Psoas muscle (tissue), 8 donors: Measurements from ENCODE around the gene CIDEC. TPM values are rescaled to one million over a fixed set of nuclear protein-coding genes. Genes with fewer than 3 reads are reported as not detected.
"Not testable (repeated sequence)": the region's sequence is repeated elsewhere in the genome, so short reads cannot be mapped to it uniquely, and the experiment has no call there.

Experiments used
- ATAC-seq, 4 donors: fragments of 200-7000 bp; cut with Tn5 transposase; one replicate each; pipeline ENCODE4 v1.9.1; 2020; ENCODE audit warnings: moderate library complexity in 3 of 4, mild to moderate bottlenecking in 2 of 4
- DNase-seq, 2 donors: peaks; one replicate each; pipeline ENCODE4 v3.0.0-alpha.2; 2020
- H3K27ac ChIP-seq: fragments of 200-600 bp; one replicate; pipeline ENCODE4 v1.8.0; 2022
- H3K27me3 ChIP-seq, 3 donors: fragments of 200-600 bp in 1 of 3; one replicate each; pipeline versions ENCODE4 v1.6.1 to v1.8.0; 2013 to 2022; ENCODE audit warnings: low read length in 2 of 3, mild to moderate bottlenecking in 2 of 3, moderate library complexity in 1 of 3; ENCODE audit not compliant: insufficient read depth in 3 of 3
- H3K36me3 ChIP-seq, 2 donors: fragments of 200-600 bp in 1 of 2; one replicate each; pipeline versions ENCODE4 v1.6.1 to v1.8.0; 2013 to 2022; ENCODE audit warnings: low read depth in 1 of 2, mild to moderate bottlenecking in 1 of 2, moderate library complexity in 1 of 2; ENCODE audit not compliant: insufficient read depth in 1 of 2
- H3K4me1 ChIP-seq: fragments of 200-600 bp; one replicate; pipeline ENCODE4 v1.8.0; 2022
- H3K4me3 ChIP-seq: fragments of 200-600 bp; one replicate; pipeline ENCODE4 v1.8.0; 2022; ENCODE audit warnings: mild to moderate bottlenecking
- H3K9me3 ChIP-seq: fragments of 200-600 bp; one replicate; pipeline ENCODE4 v1.8.0; 2022
- CTCF ChIP-seq: fragments of 200-600 bp; IDR thresholded peaks from one replicate; pipeline ENCODE4 v1.8.0; 2022; ENCODE audit warnings: antibody characterized with exemption
- WGBS, 3 donors: extraction: QIAGEN DNeasy Blood & Tissue Kit; methylation state at CpG; one replicate each; pipeline versions ENCODE4 v1.1.6 to v1.1.7; 2013; 5-methylcytosine and 5-hydroxymethylcytosine counted together
- intact Hi-C, 2 donors: fragments of 100-400 bp; cut with DNase I; formaldehyde crosslinking; loops; one replicate each; pipeline versions ENCODE4 v1.11.0 to v1.14.2; 2022
- polyA plus RNA-seq, 3 donors: library from polyadenylated mRNA; stranded (reverse); fragments of 200-250 nt; gene quantifications; one replicate each; pipeline ENCODE4 v1.2.3, GENCODE V29; 2013
- total RNA-seq, 4 donors: library from RNA; stranded (reverse); fragmentation: NEBNext Ultra II Directional in 2 of 4; extraction: Animal tissue kit (Norgen Biotek cat#: 25700) in 2 of 4; gene quantifications; one replicate each; pipeline versions ENCODE4 v1.2.1 to v1.2.4, GENCODE V29; 2021 to 2023
- donor health status: healthy with polysubstance abuse.
- donor health status: DM: no; HTN: no; CAD: no; lungs with moderate emphysema.
- donor health status: Bipolar disorder and iron deficiency.
- donor health status: healthy.
- donor health status: DM: yes; HTN: yes; CAD: no.
- donor health status: DM: no; HTN: no; CAD: no.
- donor health status: DM: no; HTN: no; CAD: no.
- donor health status: DM: yes; HTN: yes; CAD: no.

Gene CIDEC
- total and polyA plus RNA-seq, 7 donors = 0.75 to 15.0 (median 3.3) TPM

- WGBS, 3 donors = 73 to 90% (median 80%) methylated on average over 1 of the region's 1 CpG
- H3K4me3 ChIP-seq = no peak overlapping the region
- DNase-seq = no peak
- H3K4me1 ChIP-seq = no peaks in the 10 kb centered on the region
- no peaks in the 10 kb centered on the region for H3K9me3 ChIP-seq
- no peaks in the 10 kb centered on the region for H3K27me3 ChIP-seq
- no peaks in the 10 kb centered on the region for H3K36me3 ChIP-seq
- no peak for ATAC-seq
- no peak overlapping the region for H3K27ac ChIP-seq
- intact Hi-C loops = no loop called here
- no peak for TF ChIP-seq CTCF
These were observed 1.4 kb upstream of the CIDEC start for GRCh38 chr3:9881441-9881840.

- ATAC-seq = peak in 3 of 4 donors; percentile 13 to 30 (median 24)
- DNase-seq = no peak
- H3K9me3 ChIP-seq = no peaks in the 10 kb centered on the region
- H3K27ac ChIP-seq = no peak overlapping the region
- no peak for TF ChIP-seq CTCF
- H3K27me3 ChIP-seq = no peaks in the 10 kb centered on the region
- H3K36me3 ChIP-seq = no peaks in the 10 kb centered on the region
- intact Hi-C loops = no loop called here
- no peaks in the 10 kb centered on the region for H3K4me1 ChIP-seq
- H3K4me3 ChIP-seq = no peak overlapping the region
- 60 to 65% (median 60%) methylated on average over 5 of the region's 5 CpGs for WGBS, 3 donors
These were observed 1.4 kb downstream of the CIDEC start for GRCh38 chr3:9878700-9879099.

GRCh38 chr3:9876991-9877390 lies 3.1 kb downstream of the CIDEC start:
- ATAC-seq = peak in 1 of 4 donors; percentile 40
- Histone ChIP-seq H3K36me3 (no peaks in the 10 kb centered on the region), H3K27me3 (no peaks in the 10 kb centered on the region), H3K27ac (no peak overlapping the region), H3K4me1 (no peaks in the 10 kb centered on the region), H3K4me3 (no peak overlapping the region), H3K9me3 (no peaks in the 10 kb centered on the region)
- DNase-seq = no peak
- intact Hi-C loops = no loop called here
- TF ChIP-seq CTCF = no peak
- 88 to 92% (median 90%) methylated on average over 11 to 12 of the region's 12 CpGs for WGBS, 3 donors

GRCh38 chr3:9876255-9876654 lies 3.8 kb downstream of the CIDEC start:
- H3K27ac ChIP-seq, H3K27me3 ChIP-seq, ATAC-seq, intact Hi-C loops, H3K36me3 ChIP-seq, H3K9me3 ChIP-seq, H3K4me3 ChIP-seq, DNase-seq, H3K4me1 ChIP-seq: not testable (repeated sequence)
- WGBS, 3 donors = 85 to 89% (median 86%) methylated on average over 4 of the region's 4 CpGs

GRCh38 chr3:9875448-9875847 lies 4.6 kb downstream of the CIDEC start:
- H3K27ac ChIP-seq = no peak overlapping the region

GRCh38 chr3:9872067-9872466 lies 8.0 kb downstream of the CIDEC start:
- WGBS, 3 donors = 91 to 99% (median 92%) methylated on average over 5 of the region's 5 CpGs

More at GRCh38 chr3:9875448-9875847, 4.6 kb downstream of the CIDEC start:
- no peak for ATAC-seq
- DNase-seq = no peak
- Histone ChIP-seq H3K4me1 (no peaks in the 10 kb centered on the region), H3K36me3 (no peaks in the 10 kb centered on the region), H3K9me3 (no peaks in the 10 kb centered on the region), H3K27me3 (no peaks in the 10 kb centered on the region), H3K4me3 (no peak overlapping the region)
- intact Hi-C loops = no loop called here
- TF ChIP-seq CTCF = no peak

More at GRCh38 chr3:9872067-9872466, 8.0 kb downstream of the CIDEC start:
- H3K27ac ChIP-seq, H3K36me3 ChIP-seq, H3K27me3 ChIP-seq, DNase-seq, H3K4me3 ChIP-seq, H3K9me3 ChIP-seq, intact Hi-C loops, ATAC-seq, H3K4me1 ChIP-seq: not testable (repeated sequence)
